Lower lobe of right lung (tissue), 2 donors: Measurements from ENCODE around the gene DDX5. TPM values are rescaled to one million over a fixed set of nuclear protein-coding genes. Genes with fewer than 3 reads are reported as not detected.

Source experiments
- ATAC-seq, 2 donors: fragments of 200-7000 bp; cut with Tn5 transposase; one replicate each; pipeline ENCODE4 v1.9.1; 2020 to 2022; ENCODE audit warnings: mild to moderate bottlenecking in 2 of 2, moderate library complexity in 2 of 2
- DNase-seq: peaks from one replicate; pipeline ENCODE4 v3.0.0-alpha.2; 2020
- H3K27ac ChIP-seq: fragments of 200-600 bp; one replicate; pipeline ENCODE4 v1.8.0; 2022
- H3K27me3 ChIP-seq: fragments of 200-600 bp; one replicate; pipeline ENCODE4 v1.8.0; 2022; ENCODE audit warnings: low read depth
- H3K36me3 ChIP-seq: fragments of 200-600 bp; one replicate; pipeline ENCODE4 v1.8.0; 2022; ENCODE audit warnings: mild to moderate bottlenecking
- H3K4me1 ChIP-seq: fragments of 200-600 bp; one replicate; pipeline ENCODE4 v1.8.0; 2022
- H3K4me3 ChIP-seq: fragments of 200-600 bp; one replicate; pipeline ENCODE4 v1.8.0; 2022; ENCODE audit warnings: mild to moderate bottlenecking
- H3K9me3 ChIP-seq: fragments of 200-600 bp; one replicate; pipeline ENCODE4 v1.8.0; 2022
- intact Hi-C: fragments of 100-400 bp; cut with DNase I; formaldehyde crosslinking; loops from one replicate; pipeline ENCODE4 v1.11.0; 2022
- total RNA-seq: library from RNA; stranded (reverse); fragmentation: NEBNext Ultra II Directional; extraction: Animal tissue kit (Norgen Biotek cat#: 25700); gene quantifications from one replicate; pipeline ENCODE4 v1.2.1, GENCODE V29; 2021
- TF ChIP-seq, protein P1 (sequence below): fragments of 200-600 bp; IDR thresholded peaks from one replicate; pipeline ENCODE4 v1.8.0; 2022; ENCODE audit warnings: antibody characterized with exemption, mild to moderate bottlenecking
- donor health status: DM: no; HTN: yes; CAD: no; lungs with severe emphysema.

Gene DDX5
- total RNA-seq, 1 donor from 2014 or later, result 964 TPM

DNA sequence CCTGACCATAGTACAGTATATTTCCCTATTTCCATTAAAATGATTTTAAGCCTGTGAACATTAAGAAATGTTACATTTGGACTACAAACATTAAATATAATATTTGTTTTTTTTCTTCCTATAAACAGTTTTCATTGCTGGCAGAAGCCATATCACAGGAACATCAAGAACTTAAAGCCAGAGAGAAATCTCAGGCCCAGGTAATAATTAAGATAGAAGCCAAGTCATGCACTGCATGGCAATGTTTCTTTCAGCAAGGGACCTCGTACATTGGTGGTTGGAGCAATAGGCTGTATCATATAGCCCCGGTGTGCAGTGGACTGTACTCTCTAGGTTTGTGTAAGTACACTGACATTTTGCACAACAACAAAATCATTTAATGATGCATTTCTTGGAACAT, 30.8 kb upstream of the DDX5 start:
- peaks cover 96% of the 10 kb centered on the region for H3K36me3 ChIP-seq
- no peaks in the 10 kb centered on the region for H3K9me3 ChIP-seq
- TF ChIP-seq, protein P1, sequence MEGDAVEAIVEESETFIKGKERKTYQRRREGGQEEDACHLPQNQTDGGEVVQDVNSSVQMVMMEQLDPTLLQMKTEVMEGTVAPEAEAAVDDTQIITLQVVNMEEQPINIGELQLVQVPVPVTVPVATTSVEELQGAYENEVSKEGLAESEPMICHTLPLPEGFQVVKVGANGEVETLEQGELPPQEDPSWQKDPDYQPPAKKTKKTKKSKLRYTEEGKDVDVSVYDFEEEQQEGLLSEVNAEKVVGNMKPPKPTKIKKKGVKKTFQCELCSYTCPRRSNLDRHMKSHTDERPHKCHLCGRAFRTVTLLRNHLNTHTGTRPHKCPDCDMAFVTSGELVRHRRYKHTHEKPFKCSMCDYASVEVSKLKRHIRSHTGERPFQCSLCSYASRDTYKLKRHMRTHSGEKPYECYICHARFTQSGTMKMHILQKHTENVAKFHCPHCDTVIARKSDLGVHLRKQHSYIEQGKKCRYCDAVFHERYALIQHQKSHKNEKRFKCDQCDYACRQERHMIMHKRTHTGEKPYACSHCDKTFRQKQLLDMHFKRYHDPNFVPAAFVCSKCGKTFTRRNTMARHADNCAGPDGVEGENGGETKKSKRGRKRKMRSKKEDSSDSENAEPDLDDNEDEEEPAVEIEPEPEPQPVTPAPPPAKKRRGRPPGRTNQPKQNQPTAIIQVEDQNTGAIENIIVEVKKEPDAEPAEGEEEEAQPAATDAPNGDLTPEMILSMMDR, result no peak
- ATAC-seq, result no peak
- no peaks in the 10 kb centered on the region for H3K4me1 ChIP-seq
- H3K4me3 ChIP-seq, result no peak overlapping the region
- intact Hi-C loops, result no loop called here
- no peaks in the 10 kb centered on the region for H3K27me3 ChIP-seq
- H3K27ac ChIP-seq, result no peak overlapping the region
- DNase-seq, result no peak

DNA sequence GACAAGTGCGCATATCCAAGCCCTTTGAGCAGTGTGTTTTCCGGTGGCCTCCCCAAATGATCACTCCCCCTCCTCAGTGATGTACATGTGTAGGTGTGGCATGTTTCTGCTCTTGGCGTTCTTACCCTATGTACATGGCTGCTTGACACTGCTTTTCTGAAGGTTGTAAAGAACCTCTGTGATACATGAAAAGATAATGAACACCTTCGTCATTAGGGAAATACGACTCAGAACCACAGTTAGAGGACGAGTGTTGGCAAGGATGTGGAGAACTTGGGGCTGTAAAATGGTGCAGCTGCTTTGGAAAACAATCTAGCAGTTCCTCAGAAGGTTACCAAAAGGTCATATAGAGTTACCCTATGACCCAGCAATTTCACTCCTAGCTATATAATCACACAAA, 29.3 kb upstream of the DDX5 start:
- TF ChIP-seq, protein P1, result no peak
- no peak for ATAC-seq
- no peak for DNase-seq
- no peaks in the 10 kb centered on the region for H3K4me1 ChIP-seq
- intact Hi-C loops, result no loop called here
- no peaks in the 10 kb centered on the region for H3K27me3 ChIP-seq
- H3K9me3 ChIP-seq, result no peaks in the 10 kb centered on the region
- H3K27ac ChIP-seq, result no peak overlapping the region
- peaks cover 100% of the 10 kb centered on the region for H3K36me3 ChIP-seq
- H3K4me3 ChIP-seq, result no peak overlapping the region

DNA sequence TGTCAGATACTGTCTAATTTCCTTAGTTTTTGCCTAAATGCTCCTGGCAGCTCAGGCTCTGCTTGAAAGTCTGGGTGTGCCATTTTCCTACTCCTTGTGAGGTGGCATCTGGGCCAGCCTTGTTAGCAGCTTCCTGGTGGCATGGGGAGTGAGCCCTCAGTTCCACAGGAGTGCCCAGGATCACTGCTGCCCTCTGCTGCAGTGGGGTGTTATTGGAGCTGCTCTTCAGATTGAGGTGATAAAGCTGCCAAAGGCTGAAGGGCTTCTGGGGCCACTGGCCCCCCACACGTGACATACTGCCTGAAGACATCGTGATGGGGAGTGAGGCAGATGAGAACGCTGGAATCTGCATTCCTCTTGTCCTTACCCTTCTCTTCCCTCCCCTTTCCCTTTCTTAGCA, 28.1 kb upstream of the DDX5 start:
- no peaks in the 10 kb centered on the region for H3K9me3 ChIP-seq
- no peak overlapping the region for H3K27ac ChIP-seq
- no peak overlapping the region for H3K4me3 ChIP-seq
- TF ChIP-seq, protein P1, result peak; percentile 12
- peaks cover 100% of the 10 kb centered on the region for H3K36me3 ChIP-seq
- intact Hi-C loops, result no loop called here
- DNase-seq (no peak), ATAC-seq (peak in 1 of 2 donors; percentile 28)
- no peaks in the 10 kb centered on the region for H3K27me3 ChIP-seq
- H3K4me1 ChIP-seq, result no peaks in the 10 kb centered on the region

DNA sequence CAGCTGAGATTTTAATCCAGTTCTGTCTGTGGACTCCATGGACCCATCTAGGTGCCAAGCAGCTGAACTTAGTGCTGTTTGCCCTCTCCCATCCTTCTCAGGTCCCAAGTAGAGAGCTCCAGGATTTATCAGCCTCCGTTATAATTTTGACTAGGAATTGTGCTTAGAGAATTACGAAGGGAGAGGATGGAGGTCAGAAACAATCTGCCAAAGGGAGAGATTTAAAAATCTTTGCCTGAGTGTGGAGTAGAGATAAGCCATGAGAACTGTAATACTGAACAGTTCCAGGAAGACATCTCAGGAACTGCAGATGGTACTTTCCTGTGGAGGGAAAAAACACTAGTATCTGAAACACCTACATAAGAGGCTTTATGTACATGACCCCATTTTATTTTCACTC, 27.7 kb upstream of the DDX5 start:
- H3K4me3 ChIP-seq, result no peak overlapping the region
- H3K27me3 ChIP-seq, result no peaks in the 10 kb centered on the region
- no peak for DNase-seq
- no peaks in the 10 kb centered on the region for H3K9me3 ChIP-seq
- no peak for ATAC-seq
- TF ChIP-seq, protein P1, result no peak
- intact Hi-C loops, result no loop called here
- H3K27ac ChIP-seq, result no peak overlapping the region
- no peaks in the 10 kb centered on the region for H3K4me1 ChIP-seq
- H3K36me3 ChIP-seq, result peaks cover 100% of the 10 kb centered on the region

DNA sequence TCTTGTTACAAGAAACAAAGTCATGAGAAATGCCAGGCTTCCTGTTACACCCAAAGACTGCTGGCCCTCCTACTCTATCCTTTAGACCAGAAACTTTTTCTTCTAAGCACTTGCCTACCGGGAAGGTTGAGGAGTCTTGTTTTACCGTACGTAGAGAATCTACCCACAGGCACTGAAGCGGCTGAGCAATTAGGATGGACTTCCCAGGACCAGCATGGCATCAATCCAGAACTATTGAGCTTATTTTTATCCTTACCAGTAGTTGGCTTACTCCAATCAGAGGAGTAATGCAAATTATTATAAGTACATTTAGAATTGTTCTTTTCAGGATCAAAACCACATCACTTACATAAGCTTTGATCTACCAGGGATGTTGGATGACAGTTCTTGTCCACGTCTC, 26.3 kb upstream of the DDX5 start:
- DNase-seq (no peak), ATAC-seq (no peak)
- TF ChIP-seq, protein P1, result no peak
- Histone ChIP-seq H3K9me3 (no peaks in the 10 kb centered on the region), H3K27ac (no peak overlapping the region), H3K27me3 (no peaks in the 10 kb centered on the region), H3K4me1 (no peaks in the 10 kb centered on the region), H3K4me3 (no peak overlapping the region), H3K36me3 (peaks cover 100% of the 10 kb centered on the region)
- intact Hi-C loops, result no loop called here

DNA sequence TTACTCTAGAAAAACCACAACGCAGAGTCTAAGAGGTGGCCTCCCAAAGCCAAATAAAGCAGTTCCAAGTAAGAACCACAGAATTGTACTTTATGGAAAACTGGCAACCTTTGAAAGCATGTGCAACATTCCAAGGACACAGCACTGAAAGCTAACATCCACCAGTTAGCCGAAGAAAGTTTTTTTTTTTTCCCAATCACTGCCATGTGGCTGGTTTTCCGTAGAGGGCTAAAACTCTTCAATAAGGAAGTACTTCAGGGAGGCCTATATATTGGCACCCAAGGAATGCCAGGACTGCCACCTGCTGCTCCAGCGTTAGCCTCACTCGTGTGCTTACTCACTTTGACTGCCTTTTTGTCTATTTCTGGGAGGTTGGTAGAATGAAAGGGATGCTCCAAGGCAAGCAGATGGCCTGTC, 25.9 kb upstream of the DDX5 start:
- TF ChIP-seq, protein P1, result no peak
- peak; percentile 45 to 66 for ATAC-seq
- H3K9me3 ChIP-seq, result no peaks in the 10 kb centered on the region
- intact Hi-C loops, result no loop called here
- peaks cover 100% of the 10 kb centered on the region for H3K36me3 ChIP-seq
- no peaks in the 10 kb centered on the region for H3K27me3 ChIP-seq
- no peak overlapping the region for H3K27ac ChIP-seq
- H3K4me1 ChIP-seq, result no peaks in the 10 kb centered on the region
- no peak overlapping the region for H3K4me3 ChIP-seq
- no peak for DNase-seq
